ENCODE measurements around the gene CIB2.

DNA sequence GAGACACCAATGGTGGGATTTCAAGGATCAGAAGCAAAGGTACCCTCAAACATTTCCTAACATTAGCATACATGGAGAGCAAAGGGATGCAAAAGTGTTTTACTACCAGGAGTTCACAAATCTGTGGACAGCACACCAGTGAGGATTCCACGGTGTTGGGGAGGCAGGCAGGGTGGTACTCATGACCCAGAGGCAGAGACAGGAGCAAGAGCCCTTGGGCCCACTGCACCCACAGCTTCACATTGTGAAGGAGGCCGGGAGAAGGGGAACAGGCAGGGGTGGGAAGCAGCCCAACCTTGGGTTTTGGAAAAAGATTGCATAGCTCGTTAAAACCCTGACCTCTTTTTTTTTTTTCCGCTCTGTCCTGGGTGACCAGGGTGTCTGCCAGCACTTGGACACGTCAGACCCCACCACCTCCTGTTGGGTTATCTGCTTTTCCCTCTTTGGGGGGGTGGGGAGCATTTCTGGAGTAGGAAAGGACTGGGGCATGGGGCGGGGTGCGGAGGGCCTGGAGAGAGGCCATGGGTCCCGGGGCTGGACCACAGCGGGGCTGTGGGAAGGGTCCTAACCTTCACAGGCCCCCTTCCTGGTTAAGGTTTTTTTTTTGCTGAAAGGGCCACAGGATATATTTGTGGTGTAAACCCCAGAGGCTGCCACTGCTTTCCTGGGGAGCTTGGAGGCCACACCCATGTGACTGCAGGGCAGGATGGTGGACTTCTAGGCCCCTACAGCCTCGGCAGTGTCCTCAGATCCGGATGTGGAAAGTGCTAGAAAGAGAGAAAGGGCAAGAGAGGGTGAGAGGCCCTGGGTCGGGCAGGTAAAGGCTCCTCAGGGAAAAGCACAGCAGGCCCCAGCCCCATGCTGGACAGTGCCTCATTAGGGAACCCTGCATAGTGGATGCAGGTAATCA is 26.4 kb downstream of the CIB2 start:
- TF ChIP-seq, protein P1, sequence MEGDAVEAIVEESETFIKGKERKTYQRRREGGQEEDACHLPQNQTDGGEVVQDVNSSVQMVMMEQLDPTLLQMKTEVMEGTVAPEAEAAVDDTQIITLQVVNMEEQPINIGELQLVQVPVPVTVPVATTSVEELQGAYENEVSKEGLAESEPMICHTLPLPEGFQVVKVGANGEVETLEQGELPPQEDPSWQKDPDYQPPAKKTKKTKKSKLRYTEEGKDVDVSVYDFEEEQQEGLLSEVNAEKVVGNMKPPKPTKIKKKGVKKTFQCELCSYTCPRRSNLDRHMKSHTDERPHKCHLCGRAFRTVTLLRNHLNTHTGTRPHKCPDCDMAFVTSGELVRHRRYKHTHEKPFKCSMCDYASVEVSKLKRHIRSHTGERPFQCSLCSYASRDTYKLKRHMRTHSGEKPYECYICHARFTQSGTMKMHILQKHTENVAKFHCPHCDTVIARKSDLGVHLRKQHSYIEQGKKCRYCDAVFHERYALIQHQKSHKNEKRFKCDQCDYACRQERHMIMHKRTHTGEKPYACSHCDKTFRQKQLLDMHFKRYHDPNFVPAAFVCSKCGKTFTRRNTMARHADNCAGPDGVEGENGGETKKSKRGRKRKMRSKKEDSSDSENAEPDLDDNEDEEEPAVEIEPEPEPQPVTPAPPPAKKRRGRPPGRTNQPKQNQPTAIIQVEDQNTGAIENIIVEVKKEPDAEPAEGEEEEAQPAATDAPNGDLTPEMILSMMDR (IDR thresholded peaks at IDR 0.05) = no peak
- no peak for TF ChIP-seq POLR2A (IDR thresholded peaks at IDR 0.05)
- no peak for TF ChIP-seq POLR2AphosphoS5 (IDR thresholded peaks at IDR 0.05)

Data from prostate gland (tissue), 2 donors.